Adrenal gland (tissue), 12 donors: ENCODE results near the gene EEF1E1. TPM values are rescaled to one million over a fixed set of nuclear protein-coding genes. Genes with fewer than 3 reads are reported as not detected.

Experiments used
- DNase-seq, 7 donors: peaks; one replicate each; pipeline ENCODE4 v3.0.0-alpha.2; 2019 to 2020
- H3K27ac ChIP-seq, 5 donors: fragments of 200-600 bp; sonication (generic) in 4 of 5; 1 replicate in 3 of 5; 2 replicates in 2 of 5; pipeline versions ENCODE4 v1.5.1 to v1.8.0; 2016 to 2020; ENCODE audit warnings: mild to moderate bottlenecking in 1 of 5
- H3K27me3 ChIP-seq: fragments of 200-600 bp; 2 replicates; pipeline ENCODE4 v1.8.0; 2021
- H3K36me3 ChIP-seq, 2 donors: fragments of 200-600 bp; replicated peaks in 1 of 2; 1 replicate in 1 of 2; 2 replicates in 1 of 2; pipeline versions ENCODE4 v1.5.1 to v1.8.0; 2018 to 2022
- H3K4me1 ChIP-seq, 2 donors: fragments of 200-600 bp; replicated peaks in 1 of 2; 1 replicate in 1 of 2; 2 replicates in 1 of 2; pipeline versions ENCODE4 v1.5.1 to v1.8.0; 2018 to 2021
- H3K4me3 ChIP-seq, 4 donors: fragments of 200-600 bp; sonication (generic) in 3 of 4; one replicate each; pipeline ENCODE4 v1.5.1; 2016 to 2018
- H3K9me3 ChIP-seq, 3 donors: fragments of 200-600 bp; sonication (generic) in 1 of 3; replicated peaks in 1 of 3; 1 replicate in 2 of 3; 2 replicates in 1 of 3; pipeline versions ENCODE4 v1.5.1 to v1.8.0; 2016 to 2021
- POLR2A ChIP-seq, 2 donors: fragments of 450-650 bp; IDR thresholded peaks; one replicate each; pipeline ENCODE4 v1.6.1; 2017; ENCODE audit warnings: antibody characterized with exemption in 2 of 2, mild to moderate bottlenecking in 2 of 2, moderate library complexity in 1 of 2
- WGBS, 4 donors: extraction: QIAGEN DNeasy Blood & Tissue Kit in 2 of 4; methylation state at CpG; one replicate each; pipeline versions ENCODE4 v1.1.5 to v1.1.7; 2013 to 2017; 5-methylcytosine and 5-hydroxymethylcytosine counted together
- intact Hi-C, 2 donors: fragments of 100-400 bp; cut with DNase I; formaldehyde crosslinking; loops; one replicate each; pipeline versions ENCODE4 v1.14.1 to v1.15.0; 2022 to 2023
- polyA plus RNA-seq, 3 donors: library from polyadenylated mRNA; stranded (reverse); fragments of 200-250 nt in 2 of 3; fragments of 350-450 nt in 1 of 3; fragmentation: Illumina TruSeq in 1 of 3; extraction: RNeasy Lipid Tissue Mini Kit (QIAGEN cat#74804) in 1 of 3; gene quantifications; one replicate each; pipeline ENCODE4 v1.2.3, GENCODE V29; 2013 to 2014
- total RNA-seq, 9 donors: library from RNA; depleted of rRNA in 4 of 9; stranded (reverse); fragments of >200 nt in 4 of 9; fragments of 120-200 nt in 1 of 9; fragmentation: NEBNext Ultra II Directional in 1 of 9; extraction: Animal tissue kit (Norgen Biotek cat#: 25700) in 1 of 9; gene quantifications; one replicate each; pipeline versions ENCODE4 v1.1.0 to v1.2.4, GENCODE V29; 2013 to 2023
- TF ChIP-seq, protein P1 (sequence below), 6 experiments: fragments of 450-650 bp in 4 of 6; fragments of 200-600 bp in 2 of 6; sonication (generic) in 1 of 6; IDR thresholded peaks; 1 replicate in 5 of 6; 2 replicates in 1 of 6; pipeline versions ENCODE4 v1.5.1 to v1.8.0; 2016 to 2021; ENCODE audit warnings: antibody characterized with exemption in 6 of 6, mild to moderate bottlenecking in 2 of 6, moderate library complexity in 1 of 6
- donor health status: healthy with polysubstance abuse.
- donor health status: Bipolar disorder and iron deficiency.
- donor health status: DM: yes; HTN: yes; CAD: no.
- donor health status: DM: no; HTN: no; CAD: no.
- donor health status: DM: no; HTN: no; CAD: no.
- donor health status: DM: yes; HTN: yes; CAD: no.

EEF1E1 gene
- total and polyA plus RNA-seq, 12 donors = 18.1 to 95.8 (median 31.8) TPM

DNA sequence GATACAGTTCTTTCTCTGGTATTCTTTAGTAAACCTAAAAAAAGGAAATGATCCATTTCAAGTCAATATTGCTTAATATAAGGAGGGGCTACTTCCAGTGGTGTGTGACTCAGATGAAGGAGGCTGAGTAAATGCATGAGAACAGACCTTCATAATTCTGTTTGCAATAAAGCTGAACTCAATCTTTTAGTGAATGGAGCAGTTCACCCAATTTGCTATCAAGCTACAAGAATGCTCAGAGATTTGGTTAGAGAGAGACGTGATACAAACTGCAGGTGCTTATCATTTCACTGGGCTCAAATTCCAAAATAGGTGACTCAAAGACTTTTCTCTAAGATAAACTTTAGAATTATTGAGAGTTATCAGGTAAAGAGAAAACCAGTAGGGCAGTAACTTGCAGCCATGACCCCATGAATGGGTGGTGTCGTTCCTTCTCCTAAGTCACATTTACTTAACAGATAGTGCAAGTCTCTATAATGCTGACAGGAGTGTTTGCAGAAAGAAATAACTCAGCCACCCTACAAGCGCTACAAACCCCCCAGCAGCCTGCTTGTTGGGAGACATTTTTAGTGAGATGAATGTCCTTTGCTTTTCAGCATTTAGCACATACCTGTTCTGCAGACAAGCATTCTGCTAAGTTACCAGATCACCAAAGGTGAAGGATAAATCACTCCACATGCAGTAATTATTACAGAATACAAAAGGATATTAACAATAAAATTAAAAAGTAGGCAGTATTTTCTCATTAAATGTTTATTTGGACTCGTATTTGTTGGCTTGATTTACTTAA, 21.8 kb downstream of the EEF1E1 start:
- TF ChIP-seq POLR2A (IDR thresholded peaks at IDR 0.05) = no peak
- TF ChIP-seq, protein P1, sequence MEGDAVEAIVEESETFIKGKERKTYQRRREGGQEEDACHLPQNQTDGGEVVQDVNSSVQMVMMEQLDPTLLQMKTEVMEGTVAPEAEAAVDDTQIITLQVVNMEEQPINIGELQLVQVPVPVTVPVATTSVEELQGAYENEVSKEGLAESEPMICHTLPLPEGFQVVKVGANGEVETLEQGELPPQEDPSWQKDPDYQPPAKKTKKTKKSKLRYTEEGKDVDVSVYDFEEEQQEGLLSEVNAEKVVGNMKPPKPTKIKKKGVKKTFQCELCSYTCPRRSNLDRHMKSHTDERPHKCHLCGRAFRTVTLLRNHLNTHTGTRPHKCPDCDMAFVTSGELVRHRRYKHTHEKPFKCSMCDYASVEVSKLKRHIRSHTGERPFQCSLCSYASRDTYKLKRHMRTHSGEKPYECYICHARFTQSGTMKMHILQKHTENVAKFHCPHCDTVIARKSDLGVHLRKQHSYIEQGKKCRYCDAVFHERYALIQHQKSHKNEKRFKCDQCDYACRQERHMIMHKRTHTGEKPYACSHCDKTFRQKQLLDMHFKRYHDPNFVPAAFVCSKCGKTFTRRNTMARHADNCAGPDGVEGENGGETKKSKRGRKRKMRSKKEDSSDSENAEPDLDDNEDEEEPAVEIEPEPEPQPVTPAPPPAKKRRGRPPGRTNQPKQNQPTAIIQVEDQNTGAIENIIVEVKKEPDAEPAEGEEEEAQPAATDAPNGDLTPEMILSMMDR (IDR thresholded peaks at IDR 0.05) = no peak
- Histone ChIP-seq H3K27ac (peak overlapping the region in 3 of 5 donors; percentile 11 to 50 (median 18)), H3K27me3 (no peaks in the 10 kb centered on the region), H3K4me1 (peaks cover 34 to 59% of the 10 kb centered on the region in 2 donors), H3K9me3 (no peaks in the 10 kb centered on the region), H3K4me3 (no peak overlapping the region), H3K36me3 (no peaks in the 10 kb centered on the region)
- DNase-seq = peak in 1 of 7 donors; percentile 13
- intact Hi-C loops = no loop called here
- 58 to 66% (median 64%) methylated on average over 4 of the region's 4 CpGs for WGBS, 4 donors

DNA sequence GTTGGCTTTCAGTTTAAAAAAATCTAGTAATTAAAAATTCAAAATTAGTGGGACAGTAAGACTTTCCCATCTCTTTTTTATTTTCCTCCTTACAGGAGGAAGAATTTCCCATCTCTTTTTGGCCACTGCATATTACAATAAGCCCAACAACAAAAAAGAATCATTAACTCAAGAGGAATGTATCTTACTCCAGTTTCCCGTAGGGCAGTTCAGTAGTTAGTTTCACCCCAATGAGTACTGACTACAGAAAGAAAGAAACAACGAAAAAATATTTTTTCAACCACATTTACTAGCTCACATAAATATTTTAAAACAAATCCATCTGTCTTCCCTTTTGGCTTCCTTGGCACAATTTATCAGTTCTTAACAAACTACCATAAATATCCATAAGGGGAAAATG, 23.2 kb downstream of the EEF1E1 start:
- TF ChIP-seq POLR2A (IDR thresholded peaks at IDR 0.05) = no peak
- TF ChIP-seq, protein P1 (IDR thresholded peaks at IDR 0.05) = no peak

DNA sequence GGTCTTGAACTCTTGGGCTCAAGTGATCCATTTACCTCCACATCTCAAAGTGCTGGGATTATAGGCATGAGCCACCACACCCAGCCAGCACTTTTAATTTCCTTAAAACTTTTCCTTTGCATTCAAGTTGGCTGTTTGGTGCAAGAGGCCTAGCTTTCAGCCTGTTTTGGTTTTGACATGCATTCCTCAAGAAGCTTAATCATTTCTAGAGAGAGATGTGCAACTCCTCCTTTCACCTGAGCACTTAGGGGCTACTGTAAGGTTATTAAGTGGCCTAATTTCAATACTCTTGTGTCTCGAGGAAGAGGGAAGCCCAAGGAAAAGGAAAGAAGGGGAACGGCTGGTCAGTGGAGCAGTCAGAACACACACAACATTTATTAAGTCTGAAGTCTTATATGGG, 24.4 kb downstream of the EEF1E1 start:
- Histone ChIP-seq H3K9me3 (no peaks in the 10 kb centered on the region), H3K4me3 (no peak overlapping the region), H3K4me1 (peaks cover 17 to 35% of the 10 kb centered on the region in 2 donors), H3K27me3 (no peaks in the 10 kb centered on the region), H3K27ac (no peak overlapping the region), H3K36me3 (no peaks in the 10 kb centered on the region)
- intact Hi-C loops = no loop called here
- DNase-seq = no peak
- 79 to 88% (median 84%) methylated on average over 2 of the region's 2 CpGs for WGBS, 4 donors
- TF ChIP-seq POLR2A (IDR thresholded peaks at IDR 0.05) = no peak
- TF ChIP-seq, protein P1 (IDR thresholded peaks at IDR 0.05) = no peak

More for the DNA sequence above, 23.2 kb downstream of the EEF1E1 start:
- Histone ChIP-seq H3K9me3 (no peaks in the 10 kb centered on the region), H3K4me1 (peaks cover 23 to 45% of the 10 kb centered on the region in 2 donors), H3K36me3 (no peaks in the 10 kb centered on the region), H3K27me3 (no peaks in the 10 kb centered on the region), H3K4me3 (no peak overlapping the region), H3K27ac (no peak overlapping the region)
- 89 to 94% (median 92%) methylated on average over 2 of the region's 2 CpGs for WGBS, 4 donors
- intact Hi-C loops = no loop called here
- no peak for DNase-seq

DNA sequence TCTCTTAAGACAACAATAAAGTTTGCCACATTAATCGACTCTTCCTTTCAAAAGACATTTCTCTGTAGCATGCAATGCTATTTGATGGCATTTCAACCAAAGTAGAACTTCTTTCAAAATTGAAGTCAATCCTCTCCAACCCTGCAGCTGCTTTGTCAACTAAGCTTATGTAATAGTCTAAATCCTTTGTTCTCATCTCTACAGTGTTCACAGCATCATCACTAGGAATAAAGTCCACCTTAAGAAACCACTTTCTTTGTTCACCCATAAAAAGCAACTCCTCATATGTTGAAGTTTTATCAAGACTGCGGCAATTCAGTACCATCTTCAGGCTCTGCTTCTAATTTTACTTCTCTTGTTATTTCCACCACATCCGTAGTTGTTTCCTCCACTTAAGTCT, 26.6 kb downstream of the EEF1E1 start:
- intact Hi-C loops = no loop called here
- Histone ChIP-seq H3K4me1 (peaks cover 9 to 16% of the 10 kb centered on the region in 2 donors), H3K27ac (no peak overlapping the region), H3K36me3 (no peaks in the 10 kb centered on the region), H3K27me3 (no peaks in the 10 kb centered on the region), H3K4me3 (no peak overlapping the region), H3K9me3 (no peaks in the 10 kb centered on the region)
- no peak for DNase-seq
- 80 to 85% (median 83%) methylated on average over 3 of the region's 3 CpGs for WGBS, 4 donors
- TF ChIP-seq, protein P1 (IDR thresholded peaks at IDR 0.05) = no peak
- TF ChIP-seq POLR2A (IDR thresholded peaks at IDR 0.05) = no peak
